ENCODE measurements around the gene TMCO6.

The TMCO6 gene

GRCh38 chr5:140674629-140675028, 35.4 kb downstream of the TMCO6 start:
- Histone ChIP-seq H3K9ac (ENCODE audit: low read length) (no peak overlapping the region), H3K27ac (ENCODE audit: low read depth, low read length, poor library complexity, severe bottlenecking) (no peak overlapping the region), H2AFZ (ENCODE audit: low read length) (no peak overlapping the region), H3K4me1 (ENCODE audit: insufficient read depth, low read length, severe bottlenecking) (no peaks in the 10 kb centered on the region), H3K79me2 (ENCODE audit: insufficient read depth, low read length) (no peaks in the 10 kb centered on the region), H4K20me1 (ENCODE audit: insufficient read depth, low read length) (no peaks in the 10 kb centered on the region), H3K4me3 (ENCODE audit: low read depth, low read length, poor library complexity, severe bottlenecking) (no peak overlapping the region), H3F3A (ENCODE audit: insufficient read depth, low read length) (no peaks in the 10 kb centered on the region), H3K9me3 (ENCODE audit: low read length) (no peaks in the 10 kb centered on the region), H3K27me3 (ENCODE audit: insufficient read depth, low read length) (no peaks in the 10 kb centered on the region), H3K4me2 (ENCODE audit: low read length) (no peak overlapping the region), H3K36me3 (ENCODE audit: insufficient read depth, low read length) (peaks cover 89% of the 10 kb centered on the region), H3K9me2 (ENCODE audit: low read depth, low read length) (no peaks in the 10 kb centered on the region)
- TF ChIP-seq EZH2 (IDR thresholded peaks at IDR 0.05; ENCODE audit: borderline replicate concordance, low read length) (no peak), CTCF (IDR thresholded peaks at IDR 0.05; ENCODE audit: low read length) (no peak)

GRCh38 chr5:140677947-140678346, 38.7 kb downstream of the TMCO6 start:
- Histone ChIP-seq H3K4me1 (ENCODE audit: insufficient read depth, low read length, severe bottlenecking) (no peaks in the 10 kb centered on the region), H3K27me3 (ENCODE audit: insufficient read depth, low read length) (no peaks in the 10 kb centered on the region), H3K9me3 (ENCODE audit: low read length) (no peaks in the 10 kb centered on the region)

DNA sequence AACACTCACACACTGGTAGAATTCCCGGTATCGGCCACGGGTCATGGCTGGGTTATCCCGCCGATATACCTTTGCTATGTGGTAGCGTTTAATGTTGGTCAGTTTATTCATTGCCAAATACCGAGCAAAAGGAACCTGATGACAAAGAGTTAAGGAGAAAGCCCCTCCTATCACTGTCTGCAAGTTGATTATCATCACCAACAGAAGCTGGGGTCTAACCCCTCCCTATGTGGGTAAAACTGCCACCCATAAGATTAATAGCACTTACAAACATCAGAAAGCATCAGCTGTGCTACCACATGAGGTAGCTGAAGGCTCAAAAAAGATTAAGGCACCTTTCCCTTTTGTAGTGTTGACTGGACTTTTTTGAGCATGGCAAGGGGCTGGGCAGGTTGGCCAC, 39.7 kb downstream of the TMCO6 start:
- no peaks in the 10 kb centered on the region for H3F3A ChIP-seq (ENCODE audit: insufficient read depth, low read length)
- H3K9me2 ChIP-seq (ENCODE audit: low read depth, low read length) = no peaks in the 10 kb centered on the region
- no peaks in the 10 kb centered on the region for H3K4me1 ChIP-seq (ENCODE audit: insufficient read depth, low read length, severe bottlenecking)
- no peak for TF ChIP-seq EZH2 (IDR thresholded peaks at IDR 0.05; ENCODE audit: borderline replicate concordance, low read length)
- TF ChIP-seq CTCF (IDR thresholded peaks at IDR 0.05; ENCODE audit: low read length) = no peak
- peaks cover 77% of the 10 kb centered on the region for H3K36me3 ChIP-seq (ENCODE audit: insufficient read depth, low read length)
- no peak overlapping the region for H3K27ac ChIP-seq (ENCODE audit: low read depth, low read length, poor library complexity, severe bottlenecking)
- H4K20me1 ChIP-seq (ENCODE audit: insufficient read depth, low read length) = no peaks in the 10 kb centered on the region; the same call in 1 of the 2 replicates
- H3K79me2 ChIP-seq (ENCODE audit: insufficient read depth, low read length) = no peaks in the 10 kb centered on the region
- no peak overlapping the region for H2AFZ ChIP-seq (ENCODE audit: low read length)
- H3K9me3 ChIP-seq (ENCODE audit: low read length) = no peaks in the 10 kb centered on the region
- H3K27me3 ChIP-seq (ENCODE audit: insufficient read depth, low read length) = no peaks in the 10 kb centered on the region
- no peak overlapping the region for H3K4me3 ChIP-seq (ENCODE audit: low read depth, low read length, poor library complexity, severe bottlenecking)
- H3K9ac ChIP-seq (ENCODE audit: low read length) = no peak overlapping the region
- H3K4me2 ChIP-seq (ENCODE audit: low read length) = no peak overlapping the region

More at GRCh38 chr5:140677947-140678346, 38.7 kb downstream of the TMCO6 start:
- Histone ChIP-seq H3K79me2 (ENCODE audit: insufficient read depth, low read length) (no peaks in the 10 kb centered on the region), H3K4me3 (ENCODE audit: low read depth, low read length, poor library complexity, severe bottlenecking) (no peak overlapping the region), H3F3A (ENCODE audit: insufficient read depth, low read length) (no peaks in the 10 kb centered on the region), H4K20me1 (ENCODE audit: insufficient read depth, low read length) (no peaks in the 10 kb centered on the region; the same call in 1 of the 2 replicates), H3K9ac (ENCODE audit: low read length) (no peak overlapping the region), H3K4me2 (ENCODE audit: low read length) (no peak overlapping the region), H3K9me2 (ENCODE audit: low read depth, low read length) (no peaks in the 10 kb centered on the region), H3K36me3 (ENCODE audit: insufficient read depth, low read length) (peaks cover 78% of the 10 kb centered on the region), H3K27ac (ENCODE audit: low read depth, low read length, poor library complexity, severe bottlenecking) (no peak overlapping the region), H2AFZ (ENCODE audit: low read length) (no peak overlapping the region)
- no peak for TF ChIP-seq CTCF (IDR thresholded peaks at IDR 0.05; ENCODE audit: low read length)
- TF ChIP-seq EZH2 (IDR thresholded peaks at IDR 0.05; ENCODE audit: borderline replicate concordance, low read length) = no peak
